Measurements from ENCODE around the gene CATSPERD.
"Not testable (repeated sequence)": the region's sequence is repeated elsewhere in the genome, so short reads cannot be mapped to it uniquely, and the experiment has no call there.

Gene CATSPERD

DNA sequence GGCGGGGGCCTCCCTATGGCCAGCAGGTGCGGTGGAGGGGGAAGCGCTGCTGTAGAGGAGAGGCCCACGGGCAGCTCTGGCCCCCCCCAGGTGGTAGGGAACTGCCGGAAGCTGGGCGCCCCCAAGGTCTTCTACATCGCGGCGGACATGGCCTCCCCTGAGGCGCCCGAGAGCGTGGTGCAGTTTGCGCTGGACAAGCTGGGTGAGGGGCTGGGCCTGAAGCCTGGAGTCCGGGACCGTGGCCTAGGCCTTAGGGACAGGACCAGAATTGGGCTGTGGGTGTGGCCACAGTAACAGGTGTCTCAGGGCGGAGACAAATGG, 34.2 kb upstream of the CATSPERD start:
- DNase-seq: no peak

DNA sequence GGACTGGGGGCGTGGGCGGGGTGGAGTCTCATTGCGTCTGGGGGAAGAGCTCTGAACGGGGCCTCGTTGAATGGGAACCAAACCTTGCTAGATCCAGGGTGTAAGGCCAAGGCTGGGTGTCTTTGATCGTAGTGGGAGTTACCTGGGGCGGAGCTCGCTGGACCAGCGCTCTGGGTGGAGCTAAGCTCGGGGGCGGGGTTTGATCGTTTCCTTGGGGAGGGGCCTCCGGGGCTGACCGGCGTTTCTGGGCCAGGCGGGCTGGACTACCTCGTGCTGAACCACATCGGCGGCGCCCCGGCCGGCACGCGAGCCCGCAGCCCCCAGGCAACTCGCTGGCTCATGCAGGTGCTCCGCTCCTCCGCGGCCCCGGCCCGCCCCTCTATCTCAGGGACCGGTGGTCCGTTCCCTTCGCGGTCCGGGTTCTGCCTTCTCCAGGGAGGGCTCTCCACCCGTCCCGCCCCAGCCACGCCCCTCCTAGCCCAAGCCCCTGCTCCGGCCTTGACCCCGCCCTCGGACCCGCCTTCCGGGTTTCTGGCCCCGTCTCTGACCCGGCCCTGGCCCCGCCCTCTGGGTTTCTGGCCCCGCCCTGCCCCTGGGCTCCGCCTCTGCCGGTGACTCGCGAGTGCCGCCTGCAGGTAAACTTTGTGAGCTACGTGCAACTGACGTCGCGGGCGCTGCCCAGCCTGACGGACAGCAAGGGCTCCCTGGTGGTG, 33.6 kb upstream of the CATSPERD start:
- peak in 50 of 51 donors; percentile 46 to 96 (median 84) for DNase-seq

DNA sequence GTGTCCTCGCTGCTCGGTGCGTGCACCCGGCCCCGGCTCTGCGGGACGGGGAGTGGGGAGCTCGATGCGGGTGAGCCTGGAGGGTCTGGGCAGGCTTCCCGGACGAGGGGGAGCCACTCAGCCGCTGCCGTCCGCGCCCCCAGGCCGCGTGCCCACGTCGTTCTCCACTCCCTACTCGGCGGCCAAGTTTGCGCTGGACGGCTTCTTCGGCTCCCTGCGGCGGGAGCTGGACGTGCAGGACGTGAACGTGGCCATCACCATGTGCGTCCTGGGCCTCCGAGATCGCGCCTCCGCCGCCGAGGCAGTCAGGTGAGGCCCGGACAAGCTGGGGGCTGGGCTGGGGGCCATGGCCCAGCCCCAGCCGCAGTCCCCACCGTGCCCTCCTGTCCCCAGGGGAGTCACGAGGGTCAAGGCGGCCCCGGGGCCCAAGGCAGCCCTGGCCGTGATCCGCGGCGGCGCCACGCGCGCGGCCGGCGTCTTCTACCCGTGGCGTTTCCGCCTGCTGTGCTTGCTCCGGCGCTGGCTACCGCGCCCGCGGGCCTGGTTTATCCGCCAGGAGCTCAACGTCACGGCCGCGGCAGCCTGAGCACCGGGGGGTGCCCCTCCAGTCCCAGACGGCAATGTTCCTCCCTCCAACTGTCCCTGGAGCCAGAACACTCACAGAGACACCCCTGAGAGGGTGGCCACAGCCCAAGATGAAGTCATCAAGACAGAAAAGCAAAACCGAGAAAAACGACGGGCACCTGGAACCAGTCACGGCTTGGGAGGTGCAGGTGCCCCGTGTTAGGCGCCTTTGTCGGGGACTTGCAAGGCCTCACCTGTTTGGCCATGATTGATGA, 32.9 kb upstream of the CATSPERD start:
- DNase-seq: no peak

DNA sequence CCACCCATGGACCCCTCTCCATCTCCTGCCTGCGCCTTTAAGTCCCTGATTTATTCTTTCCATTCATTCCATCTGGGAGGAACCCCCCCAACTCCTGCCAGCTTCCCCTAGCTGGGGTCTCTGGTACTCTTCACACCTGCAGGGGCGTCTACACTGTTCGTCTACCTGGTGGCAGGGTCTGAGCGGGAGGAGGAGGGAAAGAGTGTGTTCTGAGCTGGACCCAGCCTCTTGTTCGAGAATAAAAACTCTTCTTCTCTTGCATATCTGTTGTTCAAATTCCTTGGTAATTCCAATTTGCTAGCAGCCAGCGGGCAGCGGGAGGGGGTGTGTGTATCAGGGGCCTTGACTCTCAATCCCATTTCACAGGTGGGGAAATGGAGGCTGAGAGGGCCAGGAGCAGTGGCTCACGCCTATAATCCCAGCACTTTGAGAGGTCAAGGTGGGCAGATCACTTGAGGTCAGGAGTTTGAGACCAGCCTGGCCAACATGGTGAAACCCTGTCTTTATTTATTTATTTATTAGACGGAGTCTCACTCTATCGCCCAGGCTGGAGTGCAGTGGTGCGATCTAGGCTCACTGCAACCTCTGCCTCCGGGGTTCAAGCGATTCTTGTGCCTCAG, 32.1 kb upstream of the CATSPERD start:
- not testable (repeated sequence) for DNase-seq

DNA sequence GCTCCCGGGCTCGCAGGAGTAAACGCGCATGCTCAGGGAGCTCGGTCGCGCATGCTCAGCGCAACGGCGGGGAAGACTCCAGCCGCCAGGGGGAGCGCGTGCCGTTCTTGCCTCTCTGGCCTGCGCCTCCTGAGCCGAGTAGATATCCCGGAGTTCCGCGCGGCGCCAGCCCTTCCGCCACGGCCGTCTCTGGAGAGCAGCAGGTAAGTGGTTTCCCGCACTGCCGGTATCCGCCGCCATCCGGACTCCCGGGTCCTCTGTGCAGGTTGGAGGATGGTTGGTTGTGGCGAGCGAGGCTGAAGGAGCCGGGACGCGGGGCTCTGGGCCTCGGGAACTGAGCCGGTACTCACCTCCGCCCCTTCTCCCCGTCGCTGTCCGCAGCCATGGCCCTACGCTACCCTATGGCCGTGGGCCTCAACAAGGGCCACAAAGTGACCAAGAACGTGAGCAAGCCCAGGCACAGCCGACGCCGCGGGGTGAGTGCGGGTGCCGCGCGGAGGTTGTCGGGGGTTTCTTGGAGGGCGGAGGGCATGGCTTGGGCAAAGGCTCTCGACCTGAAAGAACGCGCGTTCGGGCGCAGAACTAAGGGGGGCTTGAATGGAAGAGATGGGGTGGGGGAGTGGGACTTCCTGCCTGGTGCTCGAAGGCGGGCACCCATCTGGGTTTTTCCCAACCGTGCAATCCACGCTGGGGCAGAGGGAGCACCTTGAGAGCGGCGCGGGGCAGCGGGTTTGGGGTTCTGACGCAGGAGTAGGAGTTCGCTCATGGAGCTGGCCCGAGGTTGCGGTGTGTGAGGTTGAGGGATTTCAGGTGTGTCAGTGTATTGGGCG, 30.1 kb upstream of the CATSPERD start, which contains the start of gene RPL36:
Gene RPL36, plus strand, starts transcription at position 171 of the 830 bp plus-strand sequence. Its CDS starts 213 bp downstream, at position 384.
- peak; percentile 63 to 98 (median 94) for DNase-seq

DNA sequence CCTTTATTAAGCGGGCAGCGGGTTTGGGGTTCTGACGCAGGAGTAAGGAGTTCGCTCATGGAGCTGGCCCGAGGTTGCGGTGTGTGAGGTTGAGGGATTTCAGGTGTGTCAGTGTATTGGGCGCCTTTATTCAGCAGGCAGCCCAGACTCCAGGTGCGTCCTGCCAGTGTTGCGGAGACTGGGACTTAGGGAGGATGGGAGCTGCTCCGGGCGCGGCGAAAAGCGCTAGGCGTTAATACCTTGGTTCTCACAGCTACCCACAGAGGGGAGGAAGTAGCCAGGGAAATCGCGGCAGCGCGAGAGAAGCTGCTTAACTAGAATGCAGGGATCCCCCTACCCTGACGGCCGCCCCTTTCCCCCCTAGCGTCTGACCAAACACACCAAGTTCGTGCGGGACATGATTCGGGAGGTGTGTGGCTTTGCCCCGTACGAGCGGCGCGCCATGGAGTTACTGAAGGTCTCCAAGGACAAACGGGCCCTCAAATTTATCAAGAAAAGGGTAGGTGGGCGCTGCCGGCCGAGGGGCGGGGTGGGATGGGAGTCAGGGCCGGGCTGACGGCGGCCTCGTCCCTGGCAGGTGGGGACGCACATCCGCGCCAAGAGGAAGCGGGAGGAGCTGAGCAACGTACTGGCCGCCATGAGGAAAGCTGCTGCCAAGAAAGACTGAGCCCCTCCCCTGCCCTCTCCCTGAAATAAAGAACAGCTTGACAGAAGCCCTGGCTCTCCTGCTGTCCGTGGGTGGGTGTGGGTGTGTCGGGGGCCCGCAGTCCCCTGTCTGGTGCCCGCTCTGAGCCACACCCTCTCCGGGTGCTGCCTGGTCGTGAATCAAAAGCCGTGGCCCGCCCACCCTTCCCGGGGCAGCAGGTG, 29.2 kb upstream of the CATSPERD start:
- peak in 17 of 51 donors; percentile 8 to 45 (median 24) for DNase-seq

DNA sequence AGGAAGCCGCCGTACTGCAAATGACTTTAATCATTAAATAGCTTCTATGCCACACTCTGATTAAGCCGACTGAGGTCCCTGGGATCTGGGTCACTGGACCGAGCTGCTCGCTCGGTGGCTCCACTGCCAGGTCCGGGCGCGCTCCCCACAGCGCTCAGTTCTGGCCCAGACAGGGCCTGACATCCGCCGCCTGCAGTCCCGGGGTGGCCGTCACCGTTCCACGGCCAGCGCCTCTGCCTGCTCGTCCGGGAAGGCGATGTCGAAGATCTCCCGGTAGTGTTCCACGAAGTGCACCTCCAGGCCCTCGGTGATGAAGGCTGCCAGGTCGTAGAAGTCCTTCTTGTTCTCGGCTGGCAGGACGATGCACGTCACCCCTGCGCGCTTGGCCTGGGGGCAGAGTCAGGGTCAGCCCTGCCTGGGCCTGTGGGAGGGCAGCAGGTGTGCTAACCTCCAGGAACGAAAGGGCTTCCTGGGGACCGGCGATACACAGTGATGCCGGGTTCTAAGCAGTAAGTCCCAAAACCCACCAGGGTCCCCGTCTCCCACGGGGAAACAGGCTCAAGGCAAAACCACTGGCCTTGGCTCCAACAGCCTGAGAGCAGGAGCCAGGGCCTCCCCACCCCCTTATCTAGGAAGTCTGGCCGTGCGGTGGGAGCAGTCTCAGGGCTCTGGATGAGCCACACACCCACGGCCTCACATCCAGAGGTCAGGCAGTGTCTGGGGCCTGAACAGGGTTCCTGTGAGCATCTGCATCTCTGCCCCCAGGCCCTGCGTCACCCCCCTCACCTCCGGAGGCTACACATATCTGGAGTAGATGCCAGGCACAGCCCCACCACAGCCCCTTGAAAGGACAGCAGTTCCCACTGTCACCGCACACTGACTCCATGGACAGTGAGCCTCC, 28.4 kb upstream of the CATSPERD start:
- peak in 3 of 51 donors; percentile 11 to 45 (median 24) for DNase-seq

DNA sequence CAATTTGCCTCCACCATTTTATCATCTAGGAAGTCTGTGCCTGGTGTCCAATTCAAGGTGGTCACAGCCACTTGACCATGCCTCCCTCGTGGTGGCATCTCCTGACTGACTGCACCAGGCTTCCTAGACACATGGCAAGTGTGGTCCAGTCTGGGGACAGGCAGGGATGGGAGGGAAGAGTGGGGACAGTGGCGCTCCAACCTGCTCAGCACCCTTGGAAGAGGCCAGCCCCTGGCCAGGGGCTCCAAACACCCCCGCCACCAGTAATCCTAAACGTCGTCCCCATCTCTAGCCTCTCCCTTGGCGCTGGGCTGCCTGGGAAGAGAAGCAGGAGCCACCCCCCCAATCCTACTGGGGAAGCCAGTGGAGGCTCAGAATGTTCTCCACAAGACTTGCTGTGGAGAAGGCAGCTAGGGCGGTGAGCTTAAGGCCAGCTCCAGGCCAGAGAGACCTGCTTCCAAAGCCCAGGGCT, 27.7 kb upstream of the CATSPERD start:
- no peak for DNase-seq

DNA sequence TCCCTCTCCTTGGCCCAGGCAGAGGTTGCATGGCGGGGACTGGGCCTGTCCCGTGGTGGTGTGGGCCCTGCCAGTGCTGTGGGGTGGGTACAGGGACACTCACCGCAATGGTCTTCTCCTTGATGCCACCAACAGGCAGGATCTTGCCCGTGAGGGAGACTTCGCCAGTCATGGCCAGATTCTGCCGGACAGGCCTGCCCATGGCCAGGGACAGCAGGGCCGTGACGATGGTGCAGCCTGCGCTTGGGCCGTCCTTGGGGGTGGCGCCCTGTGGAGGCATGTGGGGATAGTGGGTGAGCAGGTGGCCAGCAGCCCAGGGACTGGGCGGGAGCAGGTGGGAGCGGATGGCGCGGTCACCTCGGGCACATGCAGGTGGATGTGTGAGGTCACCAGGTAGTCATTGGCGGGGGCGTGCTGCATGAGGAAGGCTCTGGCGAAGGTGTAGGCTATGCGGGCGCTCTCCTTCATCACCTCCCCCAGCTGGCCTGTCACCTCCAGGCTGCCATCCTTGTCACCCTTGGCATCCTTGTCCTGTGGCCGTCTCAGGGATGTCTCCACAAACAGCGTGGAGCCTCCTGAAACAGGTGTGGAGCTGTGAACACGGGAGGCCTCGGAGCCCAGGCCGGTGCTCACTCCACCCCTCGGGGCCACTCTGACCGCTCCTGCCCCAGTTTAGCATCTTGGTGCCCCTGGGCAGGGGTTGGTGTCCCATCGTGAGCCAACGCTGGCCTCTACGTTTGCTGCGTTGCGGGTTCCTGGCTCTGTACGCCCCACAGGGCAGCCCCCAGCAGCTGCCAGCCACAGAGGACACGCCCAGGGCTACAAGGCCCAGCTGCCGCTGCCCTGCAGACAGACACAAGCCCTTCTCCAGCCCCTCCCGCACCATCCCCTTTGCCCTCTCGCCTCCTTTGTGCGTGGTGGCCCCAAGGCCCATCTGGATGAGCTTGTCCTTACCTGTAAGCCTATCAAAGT, 27.0 kb upstream of the CATSPERD start:
- no peak for DNase-seq

DNA sequence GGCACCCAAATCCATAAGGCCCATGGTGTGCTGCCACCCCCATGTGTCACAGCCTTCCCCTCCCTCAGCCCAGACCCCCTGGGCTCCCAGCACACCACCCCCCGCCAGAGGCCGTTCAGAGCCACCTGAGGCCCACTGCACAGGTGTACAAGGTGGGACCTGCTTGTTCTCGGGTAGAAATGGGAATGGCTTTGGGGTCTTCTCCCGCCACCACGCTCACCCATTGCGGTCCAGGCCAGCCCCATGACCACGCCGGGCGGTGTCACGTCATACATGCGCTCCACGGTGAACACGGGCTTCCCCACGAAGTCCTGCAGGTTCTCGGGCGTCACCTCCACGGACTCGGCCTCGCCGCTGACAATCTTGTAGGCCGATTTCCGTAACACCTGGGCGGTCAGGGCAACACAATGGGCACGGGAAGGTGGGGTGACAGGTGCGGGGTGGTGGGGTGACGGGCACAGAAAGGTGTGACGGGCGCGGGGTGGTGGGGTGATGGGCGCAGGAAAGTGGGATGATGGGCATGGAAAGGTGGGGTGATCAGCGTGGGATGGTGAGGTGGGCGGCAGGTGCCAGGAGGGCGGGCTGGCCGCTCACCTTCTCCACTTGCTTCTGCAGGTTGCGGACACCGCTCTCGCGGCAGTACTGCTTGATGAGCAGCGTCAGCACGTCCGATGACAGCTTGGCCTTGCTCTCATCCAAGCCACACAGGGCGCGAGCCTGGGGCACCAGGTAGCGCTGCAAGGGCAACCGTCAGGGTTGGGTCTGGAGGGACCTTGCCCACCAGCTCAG, 26.1 kb upstream of the CATSPERD start:
- no peak for DNase-seq

DNA sequence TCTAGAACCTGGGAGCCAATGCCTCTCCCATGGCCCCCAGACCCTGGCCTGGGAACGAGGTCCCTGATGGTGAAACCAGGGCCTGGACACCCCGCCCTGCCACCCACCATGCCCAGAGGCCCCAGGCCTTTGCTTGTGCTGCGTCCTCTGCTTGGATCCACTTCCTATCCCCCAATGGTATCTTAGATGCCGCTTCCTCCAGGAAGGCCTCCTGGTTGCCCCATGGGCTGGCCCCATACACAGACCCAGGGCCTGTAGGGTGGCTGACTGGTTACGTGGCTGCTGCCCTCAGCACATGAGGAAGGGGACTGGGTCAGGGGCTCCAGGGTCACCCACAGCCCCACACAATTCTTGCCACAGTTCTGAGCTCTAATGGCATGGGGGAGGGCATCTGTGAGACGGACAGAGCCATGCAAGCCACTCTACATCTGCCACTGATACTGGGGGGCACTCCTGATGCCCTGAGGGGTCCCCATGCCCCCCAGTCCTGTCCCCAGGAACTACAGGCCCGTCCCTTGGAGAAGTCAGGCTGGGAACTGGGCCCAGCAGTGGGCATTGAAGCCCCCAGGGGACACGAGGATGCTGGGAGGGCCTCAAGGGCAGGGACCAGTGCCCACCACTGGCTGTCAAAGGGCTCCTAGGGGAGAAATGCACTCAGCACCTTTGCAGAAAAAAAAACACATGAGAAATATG, 25.3 kb upstream of the CATSPERD start:
- no peak for DNase-seq

DNA sequence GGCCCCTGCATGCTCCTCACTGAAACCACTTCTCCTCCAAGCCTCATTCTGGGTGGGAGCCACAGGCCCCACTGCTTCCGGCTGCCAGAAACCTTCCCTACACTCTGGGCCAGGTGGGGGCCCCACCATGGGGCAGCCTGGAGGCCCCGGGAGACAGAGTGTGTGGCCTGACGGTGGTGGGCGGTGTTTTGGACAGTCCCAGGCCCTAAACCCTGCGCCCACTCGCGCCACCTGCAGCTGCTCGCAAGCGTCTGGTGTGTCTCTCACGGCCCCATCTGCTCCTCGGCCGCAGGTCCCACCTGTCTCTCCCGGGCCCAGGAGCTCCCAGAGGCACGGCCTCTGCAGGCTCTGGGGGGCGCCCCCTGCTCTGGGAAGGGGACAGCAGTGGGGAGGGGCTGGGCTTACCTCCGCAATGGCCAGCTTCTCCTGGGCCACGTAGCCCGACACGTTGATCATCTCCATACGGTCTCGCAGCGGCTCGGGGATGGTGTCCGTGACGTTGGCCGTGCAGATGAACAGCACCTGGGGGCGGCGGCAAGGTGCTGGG, 24.7 kb upstream of the CATSPERD start:
- DNase-seq: no peak

DNA sequence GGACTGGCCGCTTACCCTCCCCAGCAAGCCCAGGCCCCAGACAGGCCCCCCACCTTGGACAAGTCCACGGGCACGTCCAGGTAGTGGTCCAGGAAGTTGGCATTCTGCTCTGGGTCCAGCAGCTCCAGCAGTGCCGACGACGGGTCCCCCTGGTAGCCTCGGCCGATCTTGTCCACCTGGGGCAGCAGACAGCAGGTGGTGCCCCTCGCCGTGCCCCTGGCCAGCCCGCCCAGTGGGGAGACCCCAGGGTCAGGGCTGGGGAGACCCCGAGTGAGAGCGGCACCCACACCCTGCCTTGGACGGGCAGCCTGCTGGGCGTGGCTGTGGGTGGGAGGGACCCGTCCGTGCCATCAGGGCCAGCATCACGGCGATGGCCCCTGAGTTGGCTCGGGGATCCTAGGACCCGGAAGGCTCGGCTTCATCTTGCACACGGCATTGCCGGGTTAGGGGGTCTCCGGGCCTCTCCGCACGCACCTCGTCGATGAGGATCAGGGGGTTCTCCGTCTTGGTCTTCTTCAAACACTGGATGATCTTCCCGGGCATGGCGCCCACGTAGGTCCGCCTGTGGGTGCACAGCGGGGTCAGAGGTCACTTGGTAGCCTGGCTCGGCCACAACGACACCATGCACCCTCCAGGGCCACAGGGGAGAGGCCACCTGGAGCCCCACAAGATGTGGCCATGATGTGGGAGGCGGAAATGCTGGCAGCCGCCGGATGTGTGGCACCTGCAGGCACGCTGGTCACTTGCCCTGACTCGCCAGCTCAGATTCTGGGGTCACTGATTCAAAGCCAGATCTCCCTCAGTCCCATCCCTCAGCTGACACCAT, 24.0 kb upstream of the CATSPERD start:
- DNase-seq: no peak

DNA sequence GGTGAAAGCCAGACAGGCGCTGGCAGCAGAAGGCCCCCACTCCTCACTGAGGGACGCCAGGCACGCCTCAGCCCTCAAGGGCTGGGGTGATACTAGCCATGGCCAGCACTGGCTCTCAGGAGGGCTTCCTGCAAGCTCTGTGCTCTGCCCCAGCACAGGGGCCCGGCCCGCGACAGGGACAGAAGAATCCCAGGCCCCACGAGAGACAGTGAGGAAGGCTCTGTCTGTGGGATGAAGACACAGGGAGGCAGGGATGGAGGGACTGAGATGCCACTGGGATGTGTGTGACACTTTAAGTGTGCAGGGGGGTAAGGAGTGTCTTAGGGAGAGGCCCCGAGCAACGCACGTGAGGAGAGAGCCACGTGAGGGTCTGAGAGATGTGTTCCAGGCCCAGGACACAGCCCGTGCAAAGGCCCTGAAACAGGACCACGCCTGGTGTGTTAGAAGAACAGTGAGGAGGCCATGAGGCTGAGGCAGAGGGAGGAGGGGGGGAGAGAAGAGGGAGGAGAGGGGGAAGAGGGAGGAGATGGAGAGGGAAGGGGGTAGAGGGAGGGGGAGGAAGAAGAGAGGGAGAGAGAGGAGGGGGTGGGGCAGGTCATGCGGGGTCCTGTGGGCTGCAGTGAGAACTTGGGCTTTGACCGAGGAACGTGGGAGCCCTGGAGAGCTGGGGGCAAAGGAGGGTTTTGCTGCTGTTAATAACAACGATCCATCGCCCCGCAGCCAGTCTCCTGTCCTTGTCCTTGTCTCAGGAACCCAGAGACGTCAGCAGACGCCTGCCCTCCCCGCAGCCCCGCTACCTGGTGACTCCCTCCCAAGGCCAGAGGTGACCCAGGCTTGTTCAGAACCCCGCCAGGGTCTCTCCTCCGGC, 23.2 kb upstream of the CATSPERD start:
- no peak for DNase-seq

Data from hypothalamus (tissue), 51 donors.